GM10248 (cell line): ENCODE measurements around the gene ILF3.

Experiments
- CTCF ChIA-PET: fragments of 300-600 bp; sonication (Branson Sonifier 250); formaldehyde crosslinking; extraction: SDS; loops from one replicate; lab custom pipeline; 2021; ENCODE audit warnings: antibody characterized with exemption; lab: Yijun Ruan, JAX
- POLR2A ChIA-PET: fragments of 350-650 bp; sonication (Branson Sonifier 250); formaldehyde crosslinking; extraction: SDS; loops from one replicate; lab custom pipeline; 2020; ENCODE audit warnings: antibody characterized with exemption; lab: Yijun Ruan, JAX
- DNase-seq: peaks from one replicate; pipeline ENCODE4 v3.0.0; 2012; ENCODE audit errors: extremely low spot score
- TF ChIP-seq, protein P1 (sequence below): IDR thresholded peaks from 2 replicates; pipeline ENCODE4 v1.5.1; 2012; ENCODE audit warnings: mild to moderate bottlenecking, low read depth; ENCODE audit errors: extremely low read depth, missing control alignments, control extremely low read depth

The ILF3 gene

DNA sequence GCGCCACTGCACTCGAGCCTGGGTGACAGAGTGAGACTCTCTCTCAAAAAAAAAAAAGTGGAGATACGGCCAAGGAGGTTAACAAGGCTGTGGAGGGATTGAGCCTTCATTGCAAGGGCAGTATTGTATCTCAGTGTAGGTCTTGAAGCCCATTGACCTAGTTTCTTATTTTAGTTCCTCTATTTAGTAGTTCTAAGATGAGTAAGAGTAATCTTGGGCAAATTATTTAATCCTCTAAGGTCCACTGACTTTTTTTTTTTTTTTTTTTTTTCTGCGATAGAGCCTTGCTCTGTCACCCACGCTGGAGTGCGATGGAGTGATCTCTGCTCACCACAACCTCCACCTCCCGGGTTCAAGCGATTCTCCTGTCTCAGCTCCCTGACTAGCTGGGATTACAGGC, 14.3 kb upstream of the ILF3 start:
- CTCF ChIA-PET, result interaction anchor here (1.8 to 14.8 kb wide), 2 partner anchors 10 to 57 kb away, joined by 5 to 340 read pairs; no protein-coding TSS in a partner anchor
- POLR2A ChIA-PET, result interaction anchor here (0.6 kb wide), 1 partner anchor 9 kb away, joined by 4 read pairs; no protein-coding TSS in a partner anchor
- TF ChIP-seq, protein P1, sequence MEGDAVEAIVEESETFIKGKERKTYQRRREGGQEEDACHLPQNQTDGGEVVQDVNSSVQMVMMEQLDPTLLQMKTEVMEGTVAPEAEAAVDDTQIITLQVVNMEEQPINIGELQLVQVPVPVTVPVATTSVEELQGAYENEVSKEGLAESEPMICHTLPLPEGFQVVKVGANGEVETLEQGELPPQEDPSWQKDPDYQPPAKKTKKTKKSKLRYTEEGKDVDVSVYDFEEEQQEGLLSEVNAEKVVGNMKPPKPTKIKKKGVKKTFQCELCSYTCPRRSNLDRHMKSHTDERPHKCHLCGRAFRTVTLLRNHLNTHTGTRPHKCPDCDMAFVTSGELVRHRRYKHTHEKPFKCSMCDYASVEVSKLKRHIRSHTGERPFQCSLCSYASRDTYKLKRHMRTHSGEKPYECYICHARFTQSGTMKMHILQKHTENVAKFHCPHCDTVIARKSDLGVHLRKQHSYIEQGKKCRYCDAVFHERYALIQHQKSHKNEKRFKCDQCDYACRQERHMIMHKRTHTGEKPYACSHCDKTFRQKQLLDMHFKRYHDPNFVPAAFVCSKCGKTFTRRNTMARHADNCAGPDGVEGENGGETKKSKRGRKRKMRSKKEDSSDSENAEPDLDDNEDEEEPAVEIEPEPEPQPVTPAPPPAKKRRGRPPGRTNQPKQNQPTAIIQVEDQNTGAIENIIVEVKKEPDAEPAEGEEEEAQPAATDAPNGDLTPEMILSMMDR, result no peak
- DNase-seq, result peak; percentile 81

DNA sequence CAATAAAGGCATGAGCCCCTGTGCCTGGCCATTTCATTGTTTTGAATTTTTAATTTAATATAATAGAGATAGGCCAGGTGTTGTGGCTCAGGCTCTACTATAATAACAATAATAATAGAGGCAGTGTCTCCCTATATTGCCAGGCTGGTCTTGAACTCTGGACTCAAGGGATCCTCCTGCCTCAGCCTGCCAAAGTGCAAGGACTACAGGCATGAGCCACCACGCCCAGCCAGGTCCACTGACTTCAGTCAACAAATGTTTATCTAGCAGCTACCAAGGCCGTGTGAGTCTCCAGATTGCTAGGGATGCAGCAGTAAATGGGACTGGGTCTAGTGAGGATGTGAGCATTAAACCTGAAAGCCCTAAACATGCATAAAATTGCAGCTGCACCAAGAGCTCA, 13.8 kb upstream of the ILF3 start:
- ChIA-PET POLR2A (no interaction called here), CTCF (interaction anchor here (1.0 to 14.8 kb wide), 4 partner anchors 9 to 68 kb away, joined by 3 to 340 read pairs (median 4); no protein-coding TSS in a partner anchor)
- TF ChIP-seq, protein P1, result no peak
- DNase-seq, result no peak

DNA sequence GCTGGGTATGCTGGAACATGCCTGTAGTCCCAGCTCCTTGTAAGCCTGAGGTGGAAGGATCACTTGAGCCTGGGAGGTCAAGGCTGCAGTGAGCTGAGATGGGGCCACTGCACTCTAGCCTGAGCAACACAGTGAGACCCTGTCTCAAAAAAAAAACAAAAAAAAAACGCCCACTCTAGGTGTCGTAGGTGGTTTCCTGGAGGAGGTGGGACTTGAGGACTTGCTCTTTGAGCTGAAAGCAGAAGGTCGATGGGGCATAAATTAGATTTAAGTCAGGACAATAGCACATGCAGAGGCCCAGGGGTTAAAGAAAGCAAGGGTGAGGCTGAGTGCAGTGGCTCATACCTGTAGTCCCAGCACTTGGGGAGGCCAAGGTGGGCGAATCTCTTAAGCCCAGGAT, 12.9 kb upstream of the ILF3 start:
- DNase-seq, result no peak
- ChIA-PET POLR2A (interaction anchor here (0.6 kb wide), 1 partner anchor 84 kb away, joined by 3 read pairs; no protein-coding TSS in a partner anchor), CTCF (interaction anchor here (1.0 to 14.8 kb wide), 4 partner anchors 8 to 69 kb away, joined by 3 to 340 read pairs (median 4); no protein-coding TSS in a partner anchor)

DNA sequence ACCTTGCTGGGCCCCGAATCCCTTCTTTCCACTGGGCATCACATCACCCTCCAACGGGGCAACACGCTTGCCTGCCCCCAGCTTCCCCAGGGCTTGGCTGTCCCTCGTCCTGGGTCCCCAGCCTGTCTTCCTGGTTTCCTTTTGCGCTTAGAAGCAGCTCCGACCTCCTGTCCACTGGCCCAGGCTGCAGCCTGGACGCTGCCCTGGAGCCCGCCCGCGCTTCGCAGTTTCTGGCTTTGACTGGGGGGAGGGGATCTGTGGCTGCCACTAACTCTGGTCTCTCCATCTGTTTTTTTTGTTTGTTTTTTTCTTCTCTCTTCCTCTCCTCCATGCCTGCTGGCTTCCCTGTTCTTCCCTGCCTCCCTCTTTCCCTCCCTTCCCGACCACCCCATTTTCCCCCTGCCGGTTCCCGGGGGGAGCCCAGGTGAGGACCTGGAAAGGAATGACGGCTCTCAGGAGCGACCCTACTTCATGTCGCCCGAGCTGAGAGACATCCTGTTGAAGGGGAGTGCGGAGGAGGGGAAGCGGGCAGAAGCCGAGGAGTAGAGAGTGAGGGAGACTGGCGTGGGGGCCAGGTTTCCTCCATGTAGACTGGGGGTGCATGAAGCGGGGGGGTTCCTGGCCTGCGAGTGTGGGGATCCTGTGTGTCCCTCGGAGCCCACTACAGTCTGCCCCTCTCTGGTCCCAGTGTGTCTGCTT, 11.5 kb upstream of the ILF3 start:
- ChIA-PET POLR2A (interaction anchor here (0.7 kb wide), 1 partner anchor 57 kb away, joined by 3 read pairs; no protein-coding TSS in a partner anchor), CTCF (interaction anchor here (1.1 to 14.8 kb wide), 4 partner anchors 21 to 84 kb away, joined by 4 to 340 read pairs (median 38); no protein-coding TSS in a partner anchor)
- DNase-seq, result no peak
- TF ChIP-seq, protein P1, result no peak

More for the DNA sequence above, 12.9 kb upstream of the ILF3 start:
- TF ChIP-seq, protein P1, result no peak

DNA sequence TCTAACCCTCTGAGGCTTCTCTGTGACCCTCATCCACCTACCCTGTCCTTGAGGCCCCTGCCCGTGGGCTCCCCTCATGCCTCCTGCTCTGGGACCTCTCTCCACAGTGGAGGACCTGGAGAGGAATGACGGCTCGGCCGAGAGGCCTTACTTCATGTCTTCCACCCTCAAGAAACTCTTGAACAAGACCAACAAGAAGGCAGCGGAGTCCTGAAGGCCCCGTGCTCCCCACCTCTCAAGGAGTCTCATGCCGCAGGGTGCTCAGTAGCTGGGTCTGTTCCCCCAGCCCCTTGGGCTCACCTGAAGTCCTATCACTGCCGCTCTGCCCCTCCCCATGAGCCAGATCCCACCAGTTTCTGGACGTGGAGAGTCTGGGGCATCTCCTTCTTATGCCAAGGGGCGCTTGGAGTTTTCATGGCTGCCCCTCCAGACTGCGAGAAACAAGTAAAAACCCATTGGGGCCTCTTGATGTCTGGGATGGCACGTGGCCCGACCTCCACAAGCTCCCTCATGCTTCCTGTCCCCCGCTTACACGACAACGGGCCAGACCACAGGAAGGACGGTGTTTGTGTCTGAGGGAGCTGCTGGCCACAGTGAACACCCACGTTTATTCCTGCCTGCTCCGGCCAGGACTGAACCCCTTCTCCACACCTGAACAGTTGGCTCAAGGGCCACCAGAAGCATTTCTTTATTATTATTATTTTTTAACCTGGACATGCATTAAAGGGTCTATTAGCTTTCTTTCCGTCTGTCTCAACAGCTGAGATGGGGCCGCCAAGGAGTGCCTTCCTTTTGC, 10.8 kb upstream of the ILF3 start:
- TF ChIP-seq, protein P1, result no peak
- POLR2A ChIA-PET, result no interaction called here
- DNase-seq, result no peak
- CTCF ChIA-PET, result interaction anchor here (0.8 to 14.8 kb wide), 25 partner anchors 8 to 227 kb away, joined by 3 to 340 read pairs (median 8); partner anchors contain the start of genes CDKN2D, KRI1 and QTRT1

DNA sequence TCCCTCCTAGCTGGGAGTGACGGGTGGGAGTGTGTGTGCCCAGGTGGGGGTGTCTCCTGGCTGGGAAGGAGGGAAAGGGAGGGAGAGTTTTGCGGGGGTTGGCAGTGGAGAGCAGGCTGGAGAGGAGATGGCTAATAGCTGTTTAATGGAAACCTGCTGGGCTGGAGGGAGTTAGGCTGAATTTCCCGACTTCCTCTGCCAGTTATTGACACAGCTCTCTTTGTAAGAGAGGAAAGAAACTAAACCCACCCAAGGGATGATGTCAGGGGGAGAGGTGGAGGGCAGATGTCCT, 10.2 kb upstream of the ILF3 start:
- CTCF ChIA-PET, result interaction anchor here (0.8 to 14.8 kb wide), 38 partner anchors 9 to 239 kb away, joined by 3 to 340 read pairs (median 5); partner anchors contain the start of genes CDKN2D, KRI1 and QTRT1
- no peak for DNase-seq
- POLR2A ChIA-PET, result no interaction called here
- TF ChIP-seq, protein P1, result no peak
